DOHH2 (cell line): ENCODE data around the gene CPNE5.

Experiments
- EZH2phosphoT487 ChIP-seq: fragments of 200-600 bp; sonication (generic); IDR thresholded peaks from 2 replicates; pipeline ENCODE4 v1.6.1; 2017; ENCODE audit warnings: borderline replicate concordance, mild to moderate bottlenecking, antibody characterized with exemption, low read length, moderate library complexity, mixed read lengths
- TF ChIP-seq, protein P1 (sequence below): fragments of 200-600 bp; sonication (generic); IDR thresholded peaks from one replicate; pipeline ENCODE4 v1.5.1; 2014; ENCODE audit warnings: antibody characterized with exemption, mild to moderate bottlenecking, low read depth, low read length; ENCODE audit not compliant: poor library complexity, severe bottlenecking

GRCh38 chr6:36757943-36758508, 81.2 kb downstream of the CPNE5 start:
- TF ChIP-seq, protein P1, sequence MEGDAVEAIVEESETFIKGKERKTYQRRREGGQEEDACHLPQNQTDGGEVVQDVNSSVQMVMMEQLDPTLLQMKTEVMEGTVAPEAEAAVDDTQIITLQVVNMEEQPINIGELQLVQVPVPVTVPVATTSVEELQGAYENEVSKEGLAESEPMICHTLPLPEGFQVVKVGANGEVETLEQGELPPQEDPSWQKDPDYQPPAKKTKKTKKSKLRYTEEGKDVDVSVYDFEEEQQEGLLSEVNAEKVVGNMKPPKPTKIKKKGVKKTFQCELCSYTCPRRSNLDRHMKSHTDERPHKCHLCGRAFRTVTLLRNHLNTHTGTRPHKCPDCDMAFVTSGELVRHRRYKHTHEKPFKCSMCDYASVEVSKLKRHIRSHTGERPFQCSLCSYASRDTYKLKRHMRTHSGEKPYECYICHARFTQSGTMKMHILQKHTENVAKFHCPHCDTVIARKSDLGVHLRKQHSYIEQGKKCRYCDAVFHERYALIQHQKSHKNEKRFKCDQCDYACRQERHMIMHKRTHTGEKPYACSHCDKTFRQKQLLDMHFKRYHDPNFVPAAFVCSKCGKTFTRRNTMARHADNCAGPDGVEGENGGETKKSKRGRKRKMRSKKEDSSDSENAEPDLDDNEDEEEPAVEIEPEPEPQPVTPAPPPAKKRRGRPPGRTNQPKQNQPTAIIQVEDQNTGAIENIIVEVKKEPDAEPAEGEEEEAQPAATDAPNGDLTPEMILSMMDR, result no peak
- TF ChIP-seq EZH2phosphoT487, result no peak
